Activated naive CD8-positive, alpha-beta T cell treated with anti-CD3 and anti-CD28 coated beads, Interleukin-2, amount 50 U/mL, for 24 hours (primary cell): ENCODE measurements around the gene CD93.

Source experiments
- ATAC-seq: fragments of 150-1000 bp; cut with Tn5 transposase; one replicate; pipeline ENCODE4 v1.10.0; 2021
- DNase-seq: peaks from one replicate; pipeline ENCODE4 v3.0.0; 2021
- H3K27ac Mint-ChIP-seq: one replicate; pipeline ENCODE4 v1.8.0; 2021; ENCODE audit warnings: mild to moderate bottlenecking, mixed read lengths
- H3K27me3 Mint-ChIP-seq: one replicate; pipeline ENCODE4 v1.8.0; 2021; ENCODE audit warnings: mixed read lengths
- H3K36me3 Mint-ChIP-seq: one replicate; pipeline ENCODE4 v1.8.0; 2021; ENCODE audit warnings: low read depth, mixed read lengths
- H3K4me1 Mint-ChIP-seq: one replicate; pipeline ENCODE4 v1.8.0; 2021; ENCODE audit warnings: mixed read lengths
- H3K4me3 Mint-ChIP-seq: one replicate; pipeline ENCODE4 v1.8.0; 2021; ENCODE audit warnings: mild to moderate bottlenecking, moderate library complexity, mixed read lengths
- H3K9me3 Mint-ChIP-seq: one replicate; pipeline ENCODE4 v1.8.0; 2021; ENCODE audit warnings: mixed read lengths

Gene CD93

DNA sequence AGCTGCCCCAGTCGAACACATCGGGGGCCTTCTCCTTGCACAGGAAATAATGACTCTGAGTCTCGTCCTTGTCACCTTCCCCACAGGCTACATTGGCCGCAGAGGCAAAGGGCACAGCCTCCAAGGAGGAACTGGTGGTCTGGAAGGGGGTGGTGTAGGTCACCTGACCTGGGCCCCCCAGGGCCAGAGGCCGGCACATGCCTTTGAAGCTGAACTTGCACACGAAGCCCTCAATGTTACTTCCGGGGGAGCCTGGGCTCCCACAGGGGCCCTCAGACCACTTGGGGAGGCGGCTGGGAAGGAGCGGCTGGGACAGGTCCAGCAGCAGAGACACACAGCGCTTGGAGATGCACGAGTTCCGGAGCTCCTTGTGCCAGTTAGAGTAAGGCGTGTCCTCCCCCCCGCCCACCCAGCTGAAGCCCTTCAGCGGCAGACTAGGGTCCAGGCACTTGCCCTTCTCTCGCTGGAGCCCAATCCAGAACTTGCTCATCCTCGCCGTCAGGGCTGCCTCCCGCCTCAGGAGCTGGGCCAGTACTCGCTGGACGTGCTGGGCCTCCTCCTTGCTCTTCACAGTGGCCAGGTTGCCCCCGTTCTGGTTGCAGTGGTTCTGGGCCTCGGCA lies 578 bp downstream of the CD93 start:
- H3K27ac Mint-ChIP-seq: no peak overlapping the region

DNA sequence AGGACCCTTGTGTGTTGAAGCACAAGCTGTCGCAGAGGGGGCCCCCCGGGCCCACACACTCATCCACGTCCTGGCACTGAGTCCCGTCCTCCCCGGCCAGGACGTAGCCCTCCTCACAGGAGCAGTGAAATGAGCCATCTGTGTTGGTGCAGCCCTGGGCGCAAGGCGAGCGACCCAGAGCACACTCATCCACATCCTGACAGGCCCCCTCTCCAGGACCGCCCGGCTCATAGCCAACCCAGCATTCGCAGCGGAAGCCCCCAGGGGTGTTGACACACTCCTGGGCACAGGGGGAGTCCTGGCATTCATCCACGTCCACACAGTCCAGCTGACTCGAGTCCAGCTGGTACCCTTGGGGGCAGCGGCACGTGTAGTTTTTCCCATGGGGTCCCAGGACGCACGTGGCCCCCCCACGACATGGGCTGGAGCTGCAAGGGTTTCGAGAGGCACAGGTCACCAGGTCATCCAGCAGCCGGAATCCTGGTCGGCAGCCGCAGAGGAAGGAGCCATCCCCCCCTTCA lies 1.2 kb downstream of the CD93 start:
- no peak overlapping the region for H3K4me3 Mint-ChIP-seq
- no peaks in the 10 kb centered on the region for H3K9me3 Mint-ChIP-seq
- no peaks in the 10 kb centered on the region for H3K27me3 Mint-ChIP-seq
- no peak for DNase-seq
- H3K27ac Mint-ChIP-seq: no peak overlapping the region
- peaks cover 1% of the 10 kb centered on the region for H3K4me1 Mint-ChIP-seq
- H3K36me3 Mint-ChIP-seq: no peaks in the 10 kb centered on the region
- ATAC-seq: no peak

More for the DNA sequence above, 578 bp downstream of the CD93 start:
- DNase-seq (no peak), ATAC-seq (no peak)
- Mint-ChIP-seq H3K4me1 (peaks cover 1% of the 10 kb centered on the region), H3K36me3 (no peaks in the 10 kb centered on the region), H3K4me3 (no peak overlapping the region), H3K27me3 (no peaks in the 10 kb centered on the region), H3K9me3 (no peaks in the 10 kb centered on the region)

DNA sequence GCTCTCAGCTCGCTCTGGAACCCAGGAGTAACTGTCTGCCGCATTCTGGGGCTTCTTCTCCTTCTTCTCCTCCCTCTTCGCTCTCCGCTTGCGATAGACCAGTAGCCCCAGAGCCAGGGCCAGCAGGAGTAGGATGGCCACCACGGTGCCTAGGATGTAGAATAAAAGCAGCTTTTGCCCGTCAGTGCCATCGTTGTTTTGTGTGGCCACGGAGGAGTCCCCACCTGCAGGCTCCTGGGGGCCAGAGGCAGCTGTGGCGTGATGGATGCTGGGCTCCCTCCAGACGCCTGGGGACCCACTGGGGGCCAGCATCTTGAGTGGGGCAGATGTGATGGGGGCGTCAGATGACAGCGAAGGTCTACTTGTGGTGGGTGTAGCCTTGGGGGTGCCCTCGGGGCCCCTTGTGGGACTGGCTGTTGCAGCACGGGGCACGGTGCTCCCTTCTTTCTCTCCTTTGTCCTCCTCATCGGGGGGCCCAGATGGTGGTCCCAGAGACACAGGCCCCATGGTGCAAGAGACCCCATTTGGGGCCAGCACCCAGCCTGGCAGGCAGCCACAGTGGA lies 1.8 kb downstream of the CD93 start:
- Mint-ChIP-seq H3K36me3 (no peaks in the 10 kb centered on the region), H3K9me3 (no peaks in the 10 kb centered on the region), H3K27ac (no peak overlapping the region), H3K4me3 (no peak overlapping the region), H3K4me1 (peaks cover 1% of the 10 kb centered on the region), H3K27me3 (no peaks in the 10 kb centered on the region)
- ATAC-seq (no peak), DNase-seq (no peak)

- peaks cover 1% of the 10 kb centered on the region for H3K4me1 Mint-ChIP-seq
- DNase-seq: no peak
- H3K9me3 Mint-ChIP-seq: no peaks in the 10 kb centered on the region
- no peak overlapping the region for H3K4me3 Mint-ChIP-seq
- no peaks in the 10 kb centered on the region for H3K36me3 Mint-ChIP-seq
- peak; percentile 12 for ATAC-seq
- no peak overlapping the region for H3K27ac Mint-ChIP-seq
- H3K27me3 Mint-ChIP-seq: no peaks in the 10 kb centered on the region
Measured at GRCh38 chr20:23083553-23084220, 2.4 kb downstream of the CD93 start.

DNA sequence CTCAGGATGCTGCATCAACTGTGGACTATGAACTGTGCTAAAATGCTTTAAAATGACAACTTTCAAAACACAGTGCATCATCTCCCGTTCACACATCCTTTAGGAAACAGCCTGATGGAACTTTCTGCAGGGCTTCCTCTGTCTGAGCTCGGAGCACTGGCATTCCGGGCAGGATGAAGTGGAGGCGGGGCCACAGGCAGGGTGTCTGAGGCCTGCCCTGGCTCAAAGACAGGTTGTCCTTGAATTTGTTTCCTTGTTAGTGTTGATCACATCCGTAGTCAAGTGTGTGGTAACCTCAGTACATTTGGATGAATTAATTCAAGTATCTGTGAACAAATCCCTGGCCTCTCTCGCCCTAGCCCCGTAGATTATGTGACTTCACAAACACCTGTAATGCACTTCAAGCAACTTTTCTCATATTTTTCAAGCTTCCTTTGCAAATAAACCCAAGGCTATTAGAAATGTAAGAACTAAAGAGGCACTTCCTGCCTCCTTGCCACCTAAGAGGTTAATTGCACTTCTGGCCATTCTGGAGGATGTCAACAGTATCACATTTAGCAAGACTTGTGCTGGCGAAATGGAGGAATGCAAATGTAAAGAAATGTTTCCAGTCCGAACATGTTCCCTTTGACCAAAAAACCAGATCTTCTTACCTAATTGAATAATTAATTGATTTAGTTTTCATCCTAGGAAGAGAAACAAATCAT lies 3.1 kb downstream of the CD93 start:
- DNase-seq: no peak
- H3K27ac Mint-ChIP-seq: no peak overlapping the region
- peaks cover 1% of the 10 kb centered on the region for H3K4me1 Mint-ChIP-seq
- peaks cover 3% of the 10 kb centered on the region for H3K27me3 Mint-ChIP-seq
- H3K36me3 Mint-ChIP-seq: no peaks in the 10 kb centered on the region
- H3K9me3 Mint-ChIP-seq: no peaks in the 10 kb centered on the region
- no peak overlapping the region for H3K4me3 Mint-ChIP-seq
- no peak for ATAC-seq

DNA sequence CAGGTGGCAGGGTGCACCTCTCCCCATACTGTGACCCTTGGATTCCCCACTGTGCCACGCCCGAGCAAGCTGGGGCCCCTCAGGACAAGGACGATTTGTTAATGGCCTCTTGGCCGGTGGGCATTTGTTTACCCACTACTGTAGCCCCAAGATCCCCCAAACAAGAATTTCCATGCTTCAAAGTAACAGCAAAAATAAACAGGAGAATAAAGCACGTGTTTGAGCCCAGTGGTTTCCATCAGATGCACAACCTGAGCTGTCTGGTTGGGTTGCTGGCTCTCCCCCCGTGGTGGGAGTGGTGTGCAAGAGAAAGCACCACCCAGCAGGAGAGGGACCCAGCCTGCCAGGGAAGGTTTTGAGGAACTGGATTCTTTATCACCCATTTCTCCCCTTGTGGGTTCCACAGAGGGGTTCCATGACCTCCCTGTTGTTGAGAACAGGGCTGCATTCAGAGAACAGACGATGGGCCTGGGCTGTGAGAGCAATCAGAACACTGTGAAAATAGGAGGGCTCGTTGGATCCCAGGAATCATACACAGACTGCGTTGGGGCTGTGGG lies 4.8 kb downstream of the CD93 start:
- DNase-seq: no peak
- no peak for ATAC-seq
- H3K36me3 Mint-ChIP-seq: no peaks in the 10 kb centered on the region
- no peaks in the 10 kb centered on the region for H3K9me3 Mint-ChIP-seq
- peaks cover 3% of the 10 kb centered on the region for H3K27me3 Mint-ChIP-seq
- H3K4me3 Mint-ChIP-seq: no peak overlapping the region
- no peaks in the 10 kb centered on the region for H3K4me1 Mint-ChIP-seq
- no peak overlapping the region for H3K27ac Mint-ChIP-seq

DNA sequence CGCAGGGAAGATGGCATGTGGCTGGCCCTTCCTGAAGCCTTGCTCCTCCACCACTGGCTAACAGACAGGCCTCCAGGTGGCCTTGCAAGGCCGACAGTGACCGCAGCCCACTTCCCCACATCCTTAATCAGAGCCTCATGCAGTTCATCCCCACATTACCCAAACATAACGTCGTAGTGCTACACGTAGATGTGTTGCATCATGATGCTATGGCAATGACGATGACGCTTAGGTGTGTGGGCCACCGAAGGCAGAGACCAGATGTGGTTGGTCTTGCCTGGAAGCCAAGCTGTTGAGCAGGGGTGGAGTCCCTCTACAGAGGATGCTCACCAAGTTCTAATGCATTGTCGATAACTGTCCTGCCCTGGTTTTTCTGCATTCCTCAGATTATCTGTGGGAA lies 5.6 kb downstream of the CD93 start:
- no peak overlapping the region for H3K27ac Mint-ChIP-seq
- ATAC-seq: no peak
- no peaks in the 10 kb centered on the region for H3K36me3 Mint-ChIP-seq
- no peak for DNase-seq
- H3K4me1 Mint-ChIP-seq: no peaks in the 10 kb centered on the region
- H3K27me3 Mint-ChIP-seq: peaks cover 3% of the 10 kb centered on the region
- H3K9me3 Mint-ChIP-seq: no peaks in the 10 kb centered on the region
- no peak overlapping the region for H3K4me3 Mint-ChIP-seq

- Mint-ChIP-seq H3K9me3 (no peaks in the 10 kb centered on the region), H3K36me3 (no peaks in the 10 kb centered on the region), H3K4me1 (no peaks in the 10 kb centered on the region), H3K27me3 (peaks cover 3% of the 10 kb centered on the region), H3K4me3 (no peak overlapping the region), H3K27ac (no peak overlapping the region)
- no peak for DNase-seq
- no peak for ATAC-seq
Measured at GRCh38 chr20:23079926-23080325, 6.2 kb downstream of the CD93 start.

GRCh38 chr20:23079016-23079351 lies 7.1 kb downstream of the CD93 start:
- H3K27me3 Mint-ChIP-seq: peaks cover 3% of the 10 kb centered on the region
- no peak for ATAC-seq
- no peak overlapping the region for H3K27ac Mint-ChIP-seq
- no peaks in the 10 kb centered on the region for H3K9me3 Mint-ChIP-seq
- no peaks in the 10 kb centered on the region for H3K36me3 Mint-ChIP-seq
- DNase-seq: no peak
- H3K4me3 Mint-ChIP-seq: no peak overlapping the region
- H3K4me1 Mint-ChIP-seq: no peaks in the 10 kb centered on the region

DNA sequence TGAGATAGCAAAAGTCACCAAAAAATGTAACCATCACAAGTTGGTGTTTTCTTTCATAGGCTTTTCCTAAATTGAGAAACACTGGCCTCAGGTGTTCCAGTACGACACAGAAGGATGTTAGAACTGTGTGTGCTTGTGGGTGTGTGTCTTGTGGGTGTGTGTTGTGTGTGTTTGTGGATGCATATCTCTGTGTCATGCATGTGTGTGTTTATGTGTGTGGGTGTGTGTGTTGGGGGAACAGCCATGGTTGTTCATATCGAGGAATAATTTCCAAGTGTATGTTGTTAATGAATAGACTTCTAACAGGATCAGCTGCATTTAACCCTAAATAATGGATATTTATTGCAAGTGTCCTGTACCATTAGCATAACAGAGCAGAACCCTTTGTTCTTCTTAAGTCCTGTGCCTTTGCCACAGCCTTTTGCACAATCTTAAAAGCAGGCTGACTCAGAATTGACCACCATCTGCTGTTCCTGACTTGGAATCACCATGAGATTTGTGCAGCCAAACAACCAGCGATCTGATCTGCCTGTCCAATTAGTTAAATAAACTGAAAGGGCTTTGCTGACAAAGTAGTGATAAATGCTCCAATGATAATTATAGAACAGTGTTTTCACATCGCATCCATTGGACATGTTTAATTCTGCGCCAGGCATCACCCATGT lies 7.6 kb downstream of the CD93 start:
- no peak overlapping the region for H3K27ac Mint-ChIP-seq
- no peaks in the 10 kb centered on the region for H3K36me3 Mint-ChIP-seq
- ATAC-seq (no peak), DNase-seq (no peak)
- peaks cover 3% of the 10 kb centered on the region for H3K27me3 Mint-ChIP-seq
- no peak overlapping the region for H3K4me3 Mint-ChIP-seq
- H3K9me3 Mint-ChIP-seq: no peaks in the 10 kb centered on the region
- H3K4me1 Mint-ChIP-seq: no peaks in the 10 kb centered on the region

GRCh38 chr20:23077277-23077676 lies 8.8 kb downstream of the CD93 start:
- no peak overlapping the region for H3K4me3 Mint-ChIP-seq
- peaks cover 3% of the 10 kb centered on the region for H3K27me3 Mint-ChIP-seq
- H3K27ac Mint-ChIP-seq: no peak overlapping the region
- ATAC-seq (no peak), DNase-seq (no peak)
- H3K4me1 Mint-ChIP-seq: no peaks in the 10 kb centered on the region
- H3K36me3 Mint-ChIP-seq: no peaks in the 10 kb centered on the region
- no peaks in the 10 kb centered on the region for H3K9me3 Mint-ChIP-seq

- Mint-ChIP-seq H3K27me3 (peaks cover 3% of the 10 kb centered on the region), H3K4me1 (no peaks in the 10 kb centered on the region), H3K9me3 (no peaks in the 10 kb centered on the region), H3K27ac (no peak overlapping the region), H3K36me3 (no peaks in the 10 kb centered on the region), H3K4me3 (no peak overlapping the region)
- DNase-seq (no peak), ATAC-seq (no peak)
Measured at GRCh38 chr20:23074052-23074451, 12.1 kb downstream of the CD93 start.

DNA sequence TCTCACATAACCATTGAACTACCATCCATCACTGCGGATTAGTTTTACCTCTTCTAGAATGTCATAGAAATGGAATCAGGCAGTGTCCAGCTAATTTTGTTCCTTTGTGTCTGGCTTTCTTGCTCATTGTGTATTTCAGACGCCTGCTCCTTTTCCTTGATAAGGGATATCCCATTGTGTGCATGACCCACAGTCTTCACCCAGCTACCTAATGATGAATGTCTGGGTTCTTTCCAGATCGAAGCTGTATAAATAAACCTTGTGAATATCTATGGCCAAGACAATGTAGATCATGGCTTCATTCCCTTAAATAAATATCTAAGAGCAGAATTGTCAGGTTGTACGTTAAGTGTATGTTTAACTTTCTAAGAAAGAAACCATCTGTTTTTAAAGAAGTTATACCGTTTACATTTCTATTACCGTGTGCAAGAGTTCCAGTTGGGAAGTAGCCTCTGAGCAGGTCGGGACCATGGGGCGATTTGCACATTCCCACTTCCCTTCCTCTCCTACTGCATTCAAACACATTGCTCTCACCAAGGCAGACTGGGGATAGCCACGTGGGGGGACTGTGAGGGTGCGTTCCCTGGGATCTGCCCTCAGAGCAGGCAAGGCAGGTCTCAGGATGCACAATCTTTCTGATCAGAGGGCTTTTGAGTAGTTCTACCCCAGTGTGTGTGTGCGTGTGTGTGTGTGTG lies 13.1 kb downstream of the CD93 start:
- no peak overlapping the region for H3K4me3 Mint-ChIP-seq
- no peak overlapping the region for H3K27ac Mint-ChIP-seq
- H3K9me3 Mint-ChIP-seq: no peaks in the 10 kb centered on the region
- H3K4me1 Mint-ChIP-seq: no peaks in the 10 kb centered on the region
- ATAC-seq: no peak
- no peak for DNase-seq
- no peaks in the 10 kb centered on the region for H3K36me3 Mint-ChIP-seq
- no peaks in the 10 kb centered on the region for H3K27me3 Mint-ChIP-seq

DNA sequence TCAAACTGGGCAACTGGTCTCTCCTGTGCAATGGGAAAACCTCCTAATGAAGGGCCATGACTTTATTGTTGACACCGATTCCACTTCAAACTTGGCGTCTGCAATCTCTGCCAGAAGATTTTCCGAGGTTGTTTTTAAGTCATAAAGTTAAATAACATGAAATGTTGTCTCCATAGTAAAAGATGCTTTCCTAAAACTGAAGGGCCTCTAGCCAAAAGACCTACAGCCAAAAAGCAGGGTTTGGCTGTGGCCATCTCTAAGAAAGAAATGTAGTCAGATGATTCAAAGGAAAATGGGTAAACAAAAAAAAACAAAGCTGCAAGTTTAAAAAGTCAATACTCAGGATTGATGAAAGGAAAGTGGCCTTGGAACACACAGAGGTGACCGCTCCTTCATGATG lies 14.1 kb downstream of the CD93 start:
- ATAC-seq: no peak
- H3K9me3 Mint-ChIP-seq: no peaks in the 10 kb centered on the region

More for the DNA sequence above, 14.1 kb downstream of the CD93 start:
- Mint-ChIP-seq H3K27me3 (no peaks in the 10 kb centered on the region), H3K4me1 (no peaks in the 10 kb centered on the region), H3K27ac (no peak overlapping the region), H3K36me3 (no peaks in the 10 kb centered on the region), H3K4me3 (no peak overlapping the region)
- no peak for DNase-seq
